Endothelial cell of umbilical vein (primary cell): ENCODE data around the gene ITPKB. TPM values are rescaled to one million over a fixed set of nuclear protein-coding genes. Genes with fewer than 3 reads are reported as not detected.

Experiments
- BruUV-seq: library from RNA; stranded (reverse); fragments of 400-500 nt; replicated peaks from 2 replicates; lab custom pipeline; 2021; lab: Mats Ljungman, UMichigan
- CTCF ChIA-PET: fragments of 300-600, 350-600 bp; sonication (Branson Sonifier 250); formaldehyde crosslinking; loops from one replicate; lab custom pipeline; 2021; ENCODE audit warnings: antibody characterized with exemption, inconsistent platforms; lab: Charles Lee
- POLR2A ChIA-PET: fragments of 300-600, 350-600 bp; sonication (Branson Sonifier 250); formaldehyde crosslinking; loops from one replicate; lab custom pipeline; 2021; ENCODE audit warnings: antibody characterized with exemption, inconsistent platforms; lab: Charles Lee
- DNase-seq: peaks from one replicate; pipeline ENCODE4 v3.0.0-alpha.2; 2011; ENCODE audit warnings: low read depth, low spot score
- FAIRE-seq: peaks from 2 replicates; lab custom pipeline; 2011; peaks lifted over from hg19 to GRCh38; lab: Jason Lieb, UNC
- H2AFZ ChIP-seq: 2 replicates; pipeline ENCODE4 v1.6.0; 2012; ENCODE audit warnings: low read depth, low read length, control low read depth, inconsistent platforms
- H3K27ac ChIP-seq: 2 replicates; pipeline ENCODE4 v1.5.1; 2011; ENCODE audit warnings: low read depth, mild to moderate bottlenecking, control low read depth, low read length, moderate library complexity; ENCODE audit not compliant: insufficient read depth
- H3K27me3 ChIP-seq, 2 experiments: 2 replicates each; pipeline versions ENCODE4 v1.6.0 to v1.6.1; 2011; ENCODE audit warnings: low read length in 2 of 2, mixed read lengths in 1 of 2; ENCODE audit not compliant: control insufficient read depth in 2 of 2, insufficient read depth in 2 of 2
- H3K36me3 ChIP-seq, 2 experiments: 2 replicates in 1 of 2; 3 replicates in 1 of 2; pipeline ENCODE4 v1.5.1; 2011; ENCODE audit warnings: low read length in 2 of 2, mild to moderate bottlenecking in 1 of 2, moderate library complexity in 1 of 2; ENCODE audit not compliant: control insufficient read depth in 2 of 2, insufficient read depth in 2 of 2; ENCODE audit errors: extremely low read depth in 1 of 2
- H3K4me1 ChIP-seq: 3 replicates; pipeline ENCODE4 v1.5.1; 2011; ENCODE audit warnings: mild to moderate bottlenecking, low read length; ENCODE audit not compliant: control insufficient read depth, insufficient read depth; ENCODE audit errors: extremely low read depth
- H3K4me2 ChIP-seq: 2 replicates; pipeline ENCODE4 v1.6.1; 2011; ENCODE audit warnings: low read length, control low read depth, mixed read lengths; ENCODE audit not compliant: insufficient read depth
- H3K4me3 ChIP-seq, 3 experiments: fragments of 200-600 bp in 1 of 3; sonication (generic), shearing (Covaris generic) in 1 of 3; replicated peaks in 1 of 3; 2 replicates each; pipeline ENCODE4 v1.5.1; 2011 to 2016; ENCODE audit warnings: control low read depth in 3 of 3, low read length in 3 of 3, mild to moderate bottlenecking in 2 of 3, inconsistent platforms in 1 of 3, low read depth in 1 of 3, moderate library complexity in 1 of 3; ENCODE audit not compliant: insufficient read depth in 1 of 3
- H3K79me2 ChIP-seq: 2 replicates; pipeline ENCODE4 v1.6.0; 2012; ENCODE audit warnings: low read length, inconsistent platforms; ENCODE audit not compliant: control insufficient read depth, insufficient read depth
- H3K9ac ChIP-seq: replicated peaks from 2 replicates; pipeline ENCODE3; 2011; ENCODE audit warnings: low read length, control low read depth; ENCODE audit not compliant: insufficient read depth; ENCODE audit errors: extremely low read depth
- H3K9me1 ChIP-seq: replicated peaks from 3 replicates; pipeline ENCODE4 v1.6.0; 2011; ENCODE audit warnings: mild to moderate bottlenecking, low read length; ENCODE audit not compliant: control insufficient read depth, insufficient read depth; ENCODE audit errors: extremely low read depth
- H3K9me3 ChIP-seq: replicated peaks from 2 replicates; pipeline ENCODE4 v1.5.1; 2012; ENCODE audit warnings: low read length, inconsistent platforms; ENCODE audit not compliant: control insufficient read depth, insufficient read depth
- H4K20me1 ChIP-seq: replicated peaks from 2 replicates; pipeline ENCODE3; 2011; ENCODE audit warnings: mild to moderate bottlenecking, low read length; ENCODE audit not compliant: control insufficient read depth, insufficient read depth; ENCODE audit errors: extremely low read depth
- EZH2 ChIP-seq: IDR thresholded peaks from 2 replicates; pipeline ENCODE4 v1.6.1; 2012; ENCODE audit warnings: borderline replicate concordance, low read depth, mild to moderate bottlenecking, moderate library complexity, low read length, inconsistent platforms; ENCODE audit not compliant: severe bottlenecking
- FOS ChIP-seq: IDR thresholded peaks from 2 replicates; pipeline ENCODE4 v1.6.1; 2011; ENCODE audit warnings: mild to moderate bottlenecking, low read length, moderate library complexity, borderline replicate concordance; ENCODE audit not compliant: insufficient read depth
- GATA2 ChIP-seq: IDR thresholded peaks from 2 replicates; pipeline ENCODE4 v1.7.0; 2011; ENCODE audit warnings: low read depth, mild to moderate bottlenecking, moderate library complexity, mixed read lengths, low read length; ENCODE audit not compliant: insufficient read length, insufficient read depth
- JUN ChIP-seq: IDR thresholded peaks from 2 replicates; pipeline ENCODE4 v1.6.1; 2011; ENCODE audit warnings: borderline replicate concordance, low read depth; ENCODE audit not compliant: insufficient read length, insufficient read depth
- MYC ChIP-seq: IDR thresholded peaks from one replicate; pipeline ENCODE4 v1.6.1; 2011; ENCODE audit warnings: mild to moderate bottlenecking, low read depth, low read length
- POLR2A ChIP-seq: IDR thresholded peaks from 2 replicates; pipeline ENCODE4 v1.6.1; 2012; ENCODE audit warnings: low read depth, mild to moderate bottlenecking, control low read depth, low read length
- POLR2AphosphoS5 ChIP-seq: IDR thresholded peaks from 2 replicates; pipeline ENCODE4 v1.6.1; 2012; ENCODE audit warnings: low read depth, mild to moderate bottlenecking, control low read depth, low read length, moderate library complexity; ENCODE audit not compliant: insufficient read depth
- dilution Hi-C: fragments of 300-500 bp; cut with MboI; formaldehyde crosslinking; loops from one replicate; pipeline ENCODE4 v1.15.0; 2019; ENCODE audit warnings: low sequenced_read_pairs; ENCODE audit not compliant: extremely low pct_ligation_motif_present
- intact Hi-C: fragments of 100-400 bp; cut with micrococcal nuclease; formaldehyde crosslinking; loops from one replicate; pipeline ENCODE4 v1.10.0; 2022
- polyA plus RNA-seq, 4 experiments: library from polyadenylated mRNA; depleted of rRNA in 3 of 4; stranded (reverse) in 3 of 4; unstranded in 1 of 4; fragments of >200 nt; gene quantifications; 2 replicates each; pipeline versions ENCODE4 v1.2.1 to v1.2.3, GENCODE V29; 2011 to 2012; ENCODE audit warnings: missing spikeins in 1 of 4
- total RNA-seq: library from RNA; stranded (reverse); gene quantifications from 2 replicates; pipeline ENCODE4 v1.2.3, GENCODE V29; 2021
- TF ChIP-seq, protein P1 (sequence below), 2 donors: IDR thresholded peaks; 1 replicate in 1 of 2; 2 replicates in 1 of 2; pipeline ENCODE4 v1.5.1; 2011; ENCODE audit warnings: low read length in 2 of 2, mild to moderate bottlenecking in 2 of 2, moderate library complexity in 2 of 2, control low read depth in 1 of 2, inconsistent platforms in 1 of 2, low read depth in 1 of 2; ENCODE audit not compliant: insufficient read depth in 1 of 2; ENCODE audit errors: extremely low read depth in 1 of 2
- TF ChIP-seq, protein P2 (sequence below): IDR thresholded peaks from 2 replicates; pipeline ENCODE4 v1.6.1; 2011; ENCODE audit not compliant: insufficient read depth, insufficient read length

The ITPKB gene
- total and polyA plus RNA-seq, 2 donors (not counting 3 experiments of a cell fraction or from before 2014, with no cell fraction given), result 7.7 to 34.8 TPM

DNA sequence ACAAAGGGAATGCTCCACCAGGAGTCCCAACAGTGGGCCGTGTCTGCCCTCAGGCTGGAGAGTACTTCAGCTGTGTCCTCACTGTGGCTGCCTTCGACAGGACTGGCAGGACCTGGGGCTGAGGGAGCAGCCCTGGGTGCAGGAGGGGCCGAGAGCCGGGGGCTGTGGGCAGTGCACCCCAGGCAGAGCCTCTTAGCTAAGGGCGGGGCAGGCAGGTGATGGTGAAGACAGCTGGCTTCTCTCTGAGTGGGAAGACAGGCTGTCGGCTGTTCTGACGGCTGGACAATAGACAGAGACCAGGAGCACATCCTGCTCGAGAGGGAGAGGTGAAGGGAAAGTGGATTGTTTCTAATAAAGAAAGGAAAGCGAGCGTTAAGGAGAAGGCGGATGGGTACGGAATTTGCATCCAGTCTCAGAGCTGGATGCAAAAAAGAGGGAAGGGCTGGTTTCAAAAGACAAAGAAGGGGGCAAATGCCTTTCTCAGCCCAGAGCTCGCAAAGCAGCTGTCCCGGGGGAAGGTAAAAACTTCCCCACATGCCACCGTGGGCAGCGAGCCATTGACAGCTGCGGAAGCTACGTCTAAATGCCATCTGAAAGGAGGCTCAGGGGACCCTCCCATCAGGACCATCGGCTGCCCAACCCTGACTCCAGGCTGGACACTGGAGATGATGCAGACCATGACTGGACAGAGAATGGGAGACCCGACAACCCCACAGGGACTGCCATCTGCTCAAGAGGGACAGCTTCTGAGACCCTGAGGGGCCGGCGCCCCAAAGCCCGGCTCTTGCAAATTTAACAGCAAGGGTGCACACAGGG, 98.6 kb downstream of the ITPKB start:
- intact Hi-C loops, result no loop called here
- POLR2A ChIA-PET, result interaction anchor here (0.6 kb wide), 1 partner anchor 675 kb away, joined by 3 read pairs; no protein-coding TSS in a partner anchor
- TF ChIP-seq GATA2, result no peak
- no peak for TF ChIP-seq MYC
- no peak for TF ChIP-seq POLR2A
- TF ChIP-seq POLR2AphosphoS5, result no peak
- no peak for TF ChIP-seq FOS
- Histone ChIP-seq H3K4me1 (no peaks in the 10 kb centered on the region), H3K27me3 (no peaks in the 10 kb centered on the region), H3K9me1 (no peaks in the 10 kb centered on the region), H3K4me2 (no peak overlapping the region), H3K9me3 (no peaks in the 10 kb centered on the region), H3K9ac (no peak overlapping the region), H3K79me2 (no peaks in the 10 kb centered on the region), H2AFZ (no peak overlapping the region), H3K27ac (no peak overlapping the region), H4K20me1 (no peaks in the 10 kb centered on the region), H3K36me3 (peaks cover 0 to 17% of the 10 kb centered on the region in 2 experiments), H3K4me3 (no peak overlapping the region)
- BruUV-seq, result no TSS peak
- no peak for FAIRE-seq
- CTCF ChIA-PET, result interaction anchor here (0.8 to 2.2 kb wide), 5 partner anchors 14 to 807 kb away, joined by 3 to 5 read pairs (median 4); no protein-coding TSS in a partner anchor
- dilution Hi-C loops, result no loop called here
- DNase-seq, result no peak

DNA sequence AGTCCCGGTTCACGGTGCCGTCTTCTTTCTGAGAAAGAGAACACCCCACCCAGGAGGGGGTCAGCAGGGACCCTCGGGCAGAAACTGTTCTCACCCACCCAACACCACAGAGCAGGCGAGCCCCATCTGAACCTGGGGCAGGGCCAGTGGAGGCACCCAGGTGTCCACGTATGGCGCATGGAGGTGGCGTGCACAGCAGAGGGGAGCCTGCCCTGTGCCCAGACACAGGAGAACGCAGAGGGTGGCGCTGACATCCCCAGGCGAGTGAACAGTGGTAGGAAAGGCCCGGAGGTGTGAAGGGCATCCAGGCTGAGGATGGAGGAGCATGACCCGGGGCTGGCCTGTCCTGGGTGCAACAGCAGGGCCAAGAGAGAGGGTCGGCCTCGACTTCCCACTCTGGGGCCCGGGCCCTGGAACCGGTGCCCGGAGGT, 99.4 kb downstream of the ITPKB start:
- CTCF ChIA-PET, result interaction anchor here (0.8 to 1.3 kb wide), 3 partner anchors 25 to 808 kb away, joined by 3 to 4 read pairs (median 3); no protein-coding TSS in a partner anchor
- BruUV-seq, result no TSS peak
- no peaks in the 10 kb centered on the region for H3K27me3 ChIP-seq
- DNase-seq (no peak), FAIRE-seq (no peak)
- no peak overlapping the region for H2AFZ ChIP-seq
- TF ChIP-seq EZH2 (no peak), GATA2 (no peak), MYC (no peak), FOS (no peak), POLR2AphosphoS5 (no peak), POLR2A (no peak), JUN (no peak)
- TF ChIP-seq, protein P1, sequence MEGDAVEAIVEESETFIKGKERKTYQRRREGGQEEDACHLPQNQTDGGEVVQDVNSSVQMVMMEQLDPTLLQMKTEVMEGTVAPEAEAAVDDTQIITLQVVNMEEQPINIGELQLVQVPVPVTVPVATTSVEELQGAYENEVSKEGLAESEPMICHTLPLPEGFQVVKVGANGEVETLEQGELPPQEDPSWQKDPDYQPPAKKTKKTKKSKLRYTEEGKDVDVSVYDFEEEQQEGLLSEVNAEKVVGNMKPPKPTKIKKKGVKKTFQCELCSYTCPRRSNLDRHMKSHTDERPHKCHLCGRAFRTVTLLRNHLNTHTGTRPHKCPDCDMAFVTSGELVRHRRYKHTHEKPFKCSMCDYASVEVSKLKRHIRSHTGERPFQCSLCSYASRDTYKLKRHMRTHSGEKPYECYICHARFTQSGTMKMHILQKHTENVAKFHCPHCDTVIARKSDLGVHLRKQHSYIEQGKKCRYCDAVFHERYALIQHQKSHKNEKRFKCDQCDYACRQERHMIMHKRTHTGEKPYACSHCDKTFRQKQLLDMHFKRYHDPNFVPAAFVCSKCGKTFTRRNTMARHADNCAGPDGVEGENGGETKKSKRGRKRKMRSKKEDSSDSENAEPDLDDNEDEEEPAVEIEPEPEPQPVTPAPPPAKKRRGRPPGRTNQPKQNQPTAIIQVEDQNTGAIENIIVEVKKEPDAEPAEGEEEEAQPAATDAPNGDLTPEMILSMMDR (IDR thresholded peaks at IDR 0.05; ENCODE audit: extremely low read depth in 1 of 2, insufficient read depth in 1 of 2, low read depth in 1 of 2, low read length in 2 of 2), result no peak
- TF ChIP-seq, protein P2, sequence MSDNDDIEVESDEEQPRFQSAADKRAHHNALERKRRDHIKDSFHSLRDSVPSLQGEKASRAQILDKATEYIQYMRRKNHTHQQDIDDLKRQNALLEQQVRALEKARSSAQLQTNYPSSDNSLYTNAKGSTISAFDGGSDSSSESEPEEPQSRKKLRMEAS, result no peak
- no peak overlapping the region for H3K4me3 ChIP-seq
- POLR2A ChIA-PET, result interaction anchor here (0.6 kb wide), 1 partner anchor 676 kb away, joined by 3 read pairs; no protein-coding TSS in a partner anchor
- peaks cover 0 to 17% of the 10 kb centered on the region in 2 experiments for H3K36me3 ChIP-seq
- no peaks in the 10 kb centered on the region for H4K20me1 ChIP-seq
- H3K9ac ChIP-seq, result no peak overlapping the region
- H3K4me2 ChIP-seq, result no peak overlapping the region
- H3K27ac ChIP-seq, result no peak overlapping the region
- no peaks in the 10 kb centered on the region for H3K4me1 ChIP-seq
- dilution Hi-C loops (no loop called here), intact Hi-C loops (no loop called here)
- H3K79me2 ChIP-seq, result no peaks in the 10 kb centered on the region
- H3K9me3 ChIP-seq, result no peaks in the 10 kb centered on the region
- H3K9me1 ChIP-seq, result no peaks in the 10 kb centered on the region
